Stimulated activated CD8-positive, alpha-beta memory T cell treated with anti-CD3 and anti-CD28 coated beads, Interleukin-12 subunit alpha, Interleukin-12 subunit beta, amount 100 ng/mL, for 4 hours (primary cell): ENCODE results near the gene TMEM101.
"Not testable (repeated sequence)": the region's sequence is repeated elsewhere in the genome, so short reads cannot be mapped to it uniquely, and the experiment has no call there.

Experiments
- DNase-seq: peaks from one replicate; pipeline ENCODE4 v3.0.0-alpha.2; 2020; ENCODE audit warnings: low read depth

The TMEM101 gene

GRCh38 chr17:44000141-44000860 is 14.5 kb downstream of the TMEM101 start:
- DNase-seq, result no peak

- no peak for DNase-seq
Observed at GRCh38 chr17:43999024-43999423, 15.7 kb downstream of the TMEM101 start.

GRCh38 chr17:43998552-43998951 is 16.2 kb downstream of the TMEM101 start:
- DNase-seq, result no peak

GRCh38 chr17:43997180-43997579 is 17.6 kb downstream of the TMEM101 start:
- DNase-seq, result not testable (repeated sequence)

GRCh38 chr17:43995150-43995471 is 19.7 kb downstream of the TMEM101 start:
- no peak for DNase-seq

GRCh38 chr17:43994272-43995149 is 20.3 kb downstream of the TMEM101 start:
- peak; percentile 29 for DNase-seq

- no peak for DNase-seq
Observed at GRCh38 chr17:43992641-43993040, 22.1 kb downstream of the TMEM101 start.

- DNase-seq, result no peak
Observed at GRCh38 chr17:43988301-43988700, 26.5 kb downstream of the TMEM101 start.

- no peak for DNase-seq
Observed at GRCh38 chr17:43987131-43988021, 27.4 kb downstream of the TMEM101 start.

GRCh38 chr17:43986225-43986981 is 28.4 kb downstream of the TMEM101 start:
- DNase-seq, result no peak

GRCh38 chr17:43984521-43984920 is 30.2 kb downstream of the TMEM101 start:
- DNase-seq, result no peak

GRCh38 chr17:43983515-43984411 is 31.0 kb downstream of the TMEM101 start:
- DNase-seq, result no peak

GRCh38 chr17:43983196-43983514 is 31.6 kb downstream of the TMEM101 start:
- no peak for DNase-seq

- no peak for DNase-seq
Observed at GRCh38 chr17:43982171-43982570, 32.6 kb downstream of the TMEM101 start.

- DNase-seq, result no peak
Observed at GRCh38 chr17:43979671-43980070, 35.1 kb downstream of the TMEM101 start.

- DNase-seq, result no peak
Observed at GRCh38 chr17:43979011-43979410, 35.8 kb downstream of the TMEM101 start.

GRCh38 chr17:43978078-43978477 is 36.7 kb downstream of the TMEM101 start:
- DNase-seq, result no peak

- DNase-seq, result no peak
Observed at GRCh38 chr17:43976963-43977837, 37.6 kb downstream of the TMEM101 start.

GRCh38 chr17:43975898-43976297 is 38.9 kb downstream of the TMEM101 start:
- no peak for DNase-seq
